Activated CD4-positive, CD25-positive, alpha-beta regulatory T cell (primary cell): ENCODE measurements around the gene PILRA.

Experiments used
- DNase-seq, 4 experiments: peaks; one replicate each; lab custom pipeline; 2025; lab: John Stamatoyannopoulos, UW

Gene PILRA

DNA sequence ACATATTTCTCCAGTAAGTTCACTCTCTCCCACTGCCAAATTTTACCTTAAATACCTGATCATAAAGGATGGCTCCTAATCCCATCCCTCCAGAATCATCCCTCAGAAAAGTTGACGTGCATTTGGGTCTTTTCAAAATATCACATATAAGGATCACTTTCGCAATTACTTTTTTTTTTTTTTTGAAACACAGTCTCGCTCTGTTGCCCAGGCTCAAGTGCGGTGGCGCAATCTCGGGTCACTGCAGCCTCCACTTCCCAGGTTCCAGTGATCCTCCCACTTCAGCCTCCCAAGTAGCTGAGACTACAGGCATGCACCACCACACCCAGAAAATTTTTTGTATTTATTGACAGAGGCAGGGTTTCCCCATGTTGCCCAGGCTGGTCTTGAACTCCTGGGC, 37.8 kb downstream of the PILRA start:
- DNase-seq = no peak

DNA sequence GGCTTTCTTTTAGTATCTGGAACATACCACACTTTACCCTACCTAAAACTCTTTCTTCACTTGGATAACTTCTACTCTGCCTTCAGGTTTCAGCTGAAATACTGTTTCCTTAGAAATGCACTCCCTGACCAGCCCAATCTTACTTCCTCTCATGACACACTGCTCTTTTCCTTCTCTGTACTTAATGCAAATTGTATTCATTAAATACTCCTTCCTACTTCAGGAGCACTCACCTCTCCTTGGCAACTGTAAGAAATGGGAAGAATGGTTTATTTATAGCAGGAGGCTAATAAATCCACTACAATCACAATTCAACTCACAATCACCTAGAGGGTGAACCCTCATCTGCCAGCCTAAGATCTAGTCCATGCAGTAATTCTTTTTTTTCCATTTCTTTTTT, 40.1 kb downstream of the PILRA start:
- no peak for DNase-seq

GRCh38 chr7:100413889-100414288, 40.6 kb downstream of the PILRA start:
- DNase-seq = no peak

- DNase-seq = no peak
These were observed 42.2 kb downstream of the PILRA start for GRCh38 chr7:100415448-100415847.

DNA sequence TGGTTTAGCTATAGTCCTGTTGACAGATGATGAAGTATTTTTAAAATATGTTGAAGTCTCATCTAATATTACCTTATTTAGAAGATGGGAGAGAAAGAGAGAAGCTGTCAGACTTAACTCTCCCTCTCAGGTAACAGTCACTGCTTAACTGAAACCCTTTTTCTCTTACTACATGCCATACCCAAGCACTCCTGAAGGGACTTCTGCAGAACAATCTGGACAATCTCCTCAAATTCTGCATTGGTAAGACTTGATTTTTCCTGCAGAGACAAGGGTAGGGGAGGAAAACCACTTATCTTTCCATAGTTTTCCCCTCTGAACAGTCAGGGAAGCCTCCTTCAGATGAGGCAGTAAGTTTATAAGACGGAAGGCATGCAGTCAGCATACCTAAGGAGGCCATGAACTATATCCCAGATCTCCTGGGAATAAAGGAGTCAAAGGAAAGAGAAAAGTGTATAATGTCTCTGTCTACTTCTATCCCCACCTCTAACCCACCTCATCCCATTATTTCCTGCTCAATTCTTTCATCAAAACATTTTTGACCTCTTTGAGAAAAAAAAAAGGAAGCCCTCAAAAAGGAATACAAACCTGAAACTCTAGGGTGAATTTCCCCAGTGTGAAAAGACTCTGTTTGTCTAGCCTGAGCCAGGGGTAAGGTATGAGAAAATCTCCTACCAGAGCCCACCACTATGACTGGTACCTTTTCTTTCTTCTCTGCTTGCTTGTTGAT, 45.8 kb downstream of the PILRA start:
- DNase-seq = no peak

DNA sequence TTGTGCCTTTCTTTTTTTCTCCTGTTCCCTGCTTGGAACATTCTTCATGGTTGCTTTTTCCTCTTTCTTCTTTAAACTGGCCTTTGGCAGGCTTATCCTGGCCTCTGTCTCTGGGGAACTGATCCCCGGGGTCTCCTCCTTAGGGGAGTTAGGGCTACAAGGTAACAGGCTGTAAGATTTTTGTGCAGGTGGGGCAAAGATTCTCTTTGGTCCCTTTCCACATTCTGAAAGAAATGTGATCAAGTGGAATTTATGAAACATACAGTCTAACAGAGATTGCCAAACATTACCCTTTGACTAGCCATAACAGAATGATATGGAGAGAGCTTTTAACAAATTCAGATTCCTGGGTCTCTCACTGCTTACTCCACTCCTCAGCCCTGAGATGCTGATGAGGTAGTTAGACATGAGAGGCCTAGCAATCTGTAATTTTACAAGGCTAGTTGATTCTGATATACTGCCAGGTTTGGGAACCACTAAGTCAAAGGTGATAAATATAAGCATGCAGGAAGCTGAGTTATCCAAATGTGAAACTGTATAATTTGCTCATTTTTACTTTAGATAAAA, 46.5 kb downstream of the PILRA start:
- DNase-seq = no peak

GRCh38 chr7:100423315-100423714, 50.0 kb downstream of the PILRA start:
- no peak for DNase-seq

DNA sequence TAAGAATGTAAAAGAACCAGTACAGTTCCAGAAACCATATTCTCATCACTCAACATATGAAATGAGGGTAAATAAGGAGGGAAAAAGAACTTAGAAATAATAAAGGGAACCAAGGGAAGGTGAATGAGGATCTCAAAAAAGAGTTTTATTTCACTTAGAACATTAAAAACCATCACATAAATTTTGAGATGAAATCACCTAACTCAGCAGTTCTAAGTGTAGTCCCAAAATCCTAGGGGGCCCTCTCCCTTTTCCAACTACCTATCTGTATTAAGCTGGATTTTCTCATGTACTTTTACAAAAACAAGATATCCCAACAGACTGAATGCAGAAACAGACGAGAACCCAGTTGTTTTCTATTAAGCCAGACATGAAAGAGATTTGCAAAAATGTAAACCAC, 52.1 kb downstream of the PILRA start:
- DNase-seq = no peak

DNA sequence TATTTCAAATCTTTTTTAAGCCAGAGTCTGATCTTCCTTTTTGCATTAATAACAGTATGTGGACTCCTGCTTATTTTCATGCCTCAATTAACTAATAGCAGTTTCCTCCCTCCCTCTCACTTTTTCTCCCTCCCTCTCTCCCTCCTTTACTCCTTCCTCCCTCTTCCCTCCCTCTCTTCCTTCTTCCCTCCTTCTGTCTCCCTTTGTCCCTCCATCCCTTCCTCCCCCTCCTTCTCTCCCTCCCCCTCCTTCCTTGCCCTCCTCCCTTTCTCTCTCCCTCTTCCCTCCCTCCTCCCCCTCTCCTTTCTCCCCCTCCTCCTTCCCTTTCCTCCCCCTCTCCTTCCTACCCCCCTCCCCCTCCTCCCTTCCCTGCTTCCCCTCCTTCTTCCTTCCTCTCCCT, 53.2 kb downstream of the PILRA start:
- DNase-seq = no peak

GRCh38 chr7:100427762-100428198, 54.5 kb downstream of the PILRA start:
- no peak for DNase-seq

- DNase-seq = peak; percentile 94 to 98 (median 94)
These were observed 55.1 kb downstream of the PILRA start, which contains the start of gene ZCWPW1 for GRCh38 chr7:100428199-100428966. Gene ZCWPW1 (minus strand): TSS chr7:100428703. CDS start chr7:100420649, 8,054 bp downstream.

DNA sequence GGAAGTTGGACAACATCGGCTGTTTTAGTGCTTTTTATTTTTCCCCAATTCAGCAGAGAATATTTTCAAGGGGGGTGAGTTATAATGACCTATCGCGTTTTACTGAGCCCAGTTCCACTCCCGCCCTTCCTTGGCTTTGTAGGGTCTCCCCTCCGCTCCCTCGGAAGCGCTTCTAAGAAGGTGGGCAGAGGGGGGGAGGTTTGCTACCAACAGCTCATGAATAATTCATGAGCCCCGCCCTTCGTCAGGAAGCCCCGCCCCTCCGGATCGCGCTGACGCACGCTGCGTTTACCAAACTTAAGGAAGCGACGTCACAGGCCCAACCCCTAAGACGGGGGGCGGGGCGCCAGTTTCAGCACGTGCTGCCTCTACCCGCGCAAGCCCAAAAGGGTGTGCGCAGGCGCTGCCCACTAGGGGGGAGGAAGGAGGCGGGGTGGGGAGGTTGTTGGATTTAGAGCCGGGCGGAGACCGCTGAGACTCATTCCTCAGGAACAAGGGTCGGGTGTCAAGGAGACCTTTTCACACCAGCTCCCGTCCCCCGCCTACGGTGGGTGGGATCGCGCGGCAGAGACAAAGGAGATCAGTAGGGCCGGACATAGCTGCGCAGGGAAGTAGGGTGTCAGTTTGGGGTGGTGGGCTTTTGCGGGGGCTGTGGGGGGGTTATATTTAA, 55.8 kb downstream of the PILRA start:
- DNase-seq = peak; percentile 100

DNA sequence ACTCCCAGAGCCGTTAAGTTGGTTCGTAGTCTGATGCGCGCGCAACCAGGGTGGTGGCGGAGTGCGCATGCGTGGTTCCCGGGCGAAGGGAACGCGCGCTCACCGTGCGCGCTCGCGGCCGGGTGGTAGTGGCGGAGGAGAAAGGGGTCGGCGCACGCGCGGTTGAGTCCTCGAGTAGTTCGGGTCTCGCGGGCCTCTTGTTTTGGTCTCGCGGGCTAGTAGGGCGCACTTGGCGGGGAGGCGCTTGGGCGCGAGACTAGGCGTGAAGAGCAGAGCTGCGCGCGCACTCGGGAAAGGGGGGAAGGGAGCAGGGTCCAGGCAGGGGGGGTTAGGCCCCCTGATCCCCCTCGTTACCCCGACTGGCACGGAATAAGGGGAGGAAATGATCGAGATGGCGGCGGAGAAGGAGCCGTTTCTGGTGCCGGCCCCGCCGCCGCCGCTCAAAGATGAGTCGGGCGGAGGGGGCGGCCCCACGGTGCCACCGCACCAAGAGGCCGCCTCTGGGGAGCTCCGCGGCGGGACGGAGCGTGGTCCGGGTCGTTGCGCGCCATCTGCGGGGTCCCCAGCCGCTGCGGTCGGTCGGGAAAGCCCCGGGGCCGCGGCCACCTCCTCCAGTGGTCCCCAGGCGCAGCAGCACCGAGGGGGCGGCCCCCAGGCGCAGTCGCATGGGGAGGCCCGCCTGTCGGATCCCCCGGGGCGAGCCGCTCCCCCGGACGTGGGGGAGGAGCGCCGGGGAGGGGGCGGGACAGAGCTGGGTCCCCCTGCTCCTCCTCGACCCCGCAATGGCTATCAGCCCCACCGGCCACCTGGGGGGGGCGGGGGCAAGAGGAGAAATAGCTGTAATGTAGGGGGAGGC, 56.6 kb downstream of the PILRA start, which contains the start of gene MEPCE:
Gene MEPCE, plus strand, starts transcription at position 195 of the 856 bp plus-strand sequence. Its CDS starts 188 bp downstream, at position 383.
- DNase-seq = peak; percentile 93 to 98 (median 94)

- DNase-seq = peak in 1 of 4 experiments; percentile 27
These were observed 57.4 kb downstream of the PILRA start for GRCh38 chr7:100430493-100431285.

GRCh38 chr7:100431286-100431735, 58.0 kb downstream of the PILRA start:
- DNase-seq = no peak

GRCh38 chr7:100432053-100432452, 58.8 kb downstream of the PILRA start:
- DNase-seq = no peak

DNA sequence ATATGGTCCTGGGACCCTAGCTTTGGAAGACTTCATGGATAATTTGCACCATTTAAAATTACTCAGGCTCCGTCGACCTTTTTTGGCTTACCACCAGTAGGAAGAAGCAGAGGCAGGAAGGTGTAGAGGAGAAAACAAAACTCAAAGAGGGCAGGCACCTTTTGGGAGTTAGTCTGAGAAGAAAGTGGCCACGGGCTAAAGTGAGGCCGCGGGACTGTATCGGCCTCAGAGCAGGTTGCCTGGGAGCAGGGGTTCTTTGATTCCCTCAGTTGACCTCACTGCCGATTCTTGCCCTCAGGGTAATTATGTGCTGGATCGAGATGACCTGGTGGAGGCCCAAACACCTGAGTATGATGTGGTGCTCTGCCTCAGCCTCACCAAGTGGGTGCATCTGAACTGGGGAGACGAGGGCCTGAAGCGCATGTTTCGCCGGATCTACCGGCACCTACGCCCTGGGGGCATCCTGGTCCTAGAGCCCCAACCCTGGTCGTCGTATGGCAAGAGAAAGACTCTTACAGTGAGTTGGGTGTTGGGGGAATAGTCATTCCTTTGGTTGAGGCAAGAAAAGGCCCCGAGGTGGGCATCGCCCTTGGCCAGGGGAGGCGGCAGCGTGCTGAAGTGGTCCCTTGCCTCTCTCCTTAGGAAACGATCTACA, 59.5 kb downstream of the PILRA start:
- DNase-seq = no peak

DNA sequence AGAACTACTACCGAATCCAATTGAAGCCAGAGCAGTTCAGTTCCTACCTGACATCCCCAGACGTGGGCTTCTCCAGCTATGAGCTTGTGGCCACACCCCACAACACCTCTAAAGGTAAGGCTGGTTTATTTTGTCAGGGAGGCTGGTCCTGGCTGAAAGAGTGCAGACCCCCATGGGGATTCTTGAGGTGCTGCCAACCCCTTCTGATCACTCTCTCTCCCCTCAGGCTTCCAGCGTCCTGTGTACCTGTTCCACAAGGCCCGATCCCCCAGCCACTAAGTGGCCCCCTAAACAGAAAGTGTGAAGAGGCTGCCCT, 59.9 kb downstream of the PILRA start:
- no peak for DNase-seq

DNA sequence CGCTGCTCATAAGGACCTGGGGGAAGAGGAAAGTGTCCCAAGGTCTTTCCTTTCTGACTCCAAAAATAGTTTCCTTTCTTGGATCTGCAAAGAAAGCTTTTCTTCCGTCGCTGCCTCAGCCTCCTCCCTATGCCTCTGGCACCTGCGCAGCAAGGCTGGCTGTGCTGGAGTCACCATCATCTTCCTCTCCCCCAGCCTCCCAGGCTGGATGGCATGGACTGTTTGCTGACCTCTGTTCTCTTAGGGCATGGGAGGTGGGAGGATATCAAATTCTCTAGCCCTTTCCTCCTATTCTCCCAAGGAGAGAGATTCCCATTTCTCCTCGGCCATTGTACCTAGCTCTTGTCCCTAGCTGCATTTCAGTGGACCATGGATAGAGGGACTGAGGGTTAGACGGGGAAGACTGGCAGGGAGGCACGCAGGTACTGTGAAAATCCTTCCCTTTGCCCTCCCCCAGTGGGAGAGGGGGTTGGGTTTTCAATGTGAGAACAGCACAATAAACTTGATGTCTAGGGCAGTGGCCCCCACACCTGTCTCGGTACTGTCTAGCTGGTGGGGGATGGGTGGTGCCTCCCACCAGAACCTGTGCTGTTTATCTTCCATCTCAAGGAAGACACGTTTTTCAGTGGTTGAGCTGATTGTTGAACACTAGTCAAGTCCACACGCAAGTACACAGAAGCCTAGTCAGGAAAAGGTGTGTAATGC, 60.5 kb downstream of the PILRA start:
- no peak for DNase-seq
